RWPE2 (cell line): ENCODE measurements around the gene ETNK2.

Source experiments
- ATAC-seq: fragments of 200-7000 bp; cut with Tn5 transposase; 3 replicates; pipeline ENCODE4 v1.9.1; 2021; ENCODE audit warnings: low read depth
- DNase-seq: peaks from one replicate; pipeline ENCODE4 v3.0.0-alpha.2; 2020; ENCODE audit warnings: low spot score
- H3K27ac ChIP-seq: fragments of 450-650 bp; 2 replicates; pipeline ENCODE4 v1.5.1; 2017; ENCODE audit warnings: mild to moderate bottlenecking; ENCODE audit not compliant: poor library complexity, severe bottlenecking
- H3K27me3 ChIP-seq: fragments of 250-450 bp; sonication (Bioruptor Pico); 2 replicates; pipeline ENCODE4 v1.5.1; 2021; ENCODE audit warnings: mild to moderate bottlenecking, moderate library complexity; ENCODE audit not compliant: insufficient read depth, poor library complexity, severe bottlenecking
- H3K36me3 ChIP-seq: fragments of 250-450 bp; sonication (Bioruptor Pico); 2 replicates; pipeline ENCODE4 v1.5.1; 2020; ENCODE audit warnings: low read depth, mild to moderate bottlenecking, moderate library complexity
- H3K4me1 ChIP-seq: fragments of 250-450 bp; sonication (Bioruptor Pico); 2 replicates; pipeline ENCODE4 v1.5.1; 2021; ENCODE audit warnings: mild to moderate bottlenecking, moderate library complexity; ENCODE audit not compliant: insufficient read depth, poor library complexity, severe bottlenecking
- H3K4me3 ChIP-seq: fragments of 250-450 bp; sonication (Bioruptor Pico); 2 replicates; pipeline ENCODE4 v1.5.1; 2021; ENCODE audit warnings: mild to moderate bottlenecking, moderate library complexity; ENCODE audit not compliant: severe bottlenecking
- H3K9me3 ChIP-seq: fragments of 250-450 bp; sonication (Bioruptor Pico); 2 replicates; pipeline ENCODE4 v1.5.1; 2021; ENCODE audit warnings: mild to moderate bottlenecking, moderate library complexity; ENCODE audit not compliant: severe bottlenecking
- TF ChIP-seq, protein P1 (sequence below): fragments of 450-650 bp; IDR thresholded peaks from one replicate; pipeline ENCODE4 v1.5.1; 2017; ENCODE audit warnings: mild to moderate bottlenecking, moderate library complexity; ENCODE audit not compliant: poor library complexity, severe bottlenecking

The ETNK2 gene

DNA sequence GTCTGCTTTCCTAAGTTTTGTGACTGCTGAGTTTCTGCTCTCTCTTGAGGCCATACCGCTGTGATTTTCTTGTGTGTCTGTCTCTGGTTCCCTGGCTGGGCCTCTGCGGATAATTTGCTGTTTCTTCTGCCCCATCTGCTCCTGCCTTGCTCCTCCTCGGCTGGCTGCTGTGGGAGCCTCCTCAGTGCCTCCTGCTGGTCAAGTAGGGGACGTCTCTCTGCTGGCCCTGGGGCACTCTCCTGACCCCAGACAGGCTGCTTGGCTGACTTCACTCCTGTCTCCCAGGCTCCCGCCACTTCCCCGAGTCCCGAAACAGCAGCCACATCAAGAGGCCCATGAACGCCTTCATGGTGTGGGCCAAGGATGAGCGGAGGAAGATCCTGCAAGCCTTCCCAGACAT is 28.5 kb downstream of the ETNK2 start:
- H3K27ac ChIP-seq, result no peak overlapping the region
- H3K27me3 ChIP-seq, result no peaks in the 10 kb centered on the region
- DNase-seq, result no peak
- no peaks in the 10 kb centered on the region for H3K9me3 ChIP-seq
- H3K36me3 ChIP-seq, result peaks cover 47% of the 10 kb centered on the region
- ATAC-seq, result no peak
- no peak overlapping the region for H3K4me3 ChIP-seq
- peaks cover 3% of the 10 kb centered on the region for H3K4me1 ChIP-seq
- TF ChIP-seq, protein P1, sequence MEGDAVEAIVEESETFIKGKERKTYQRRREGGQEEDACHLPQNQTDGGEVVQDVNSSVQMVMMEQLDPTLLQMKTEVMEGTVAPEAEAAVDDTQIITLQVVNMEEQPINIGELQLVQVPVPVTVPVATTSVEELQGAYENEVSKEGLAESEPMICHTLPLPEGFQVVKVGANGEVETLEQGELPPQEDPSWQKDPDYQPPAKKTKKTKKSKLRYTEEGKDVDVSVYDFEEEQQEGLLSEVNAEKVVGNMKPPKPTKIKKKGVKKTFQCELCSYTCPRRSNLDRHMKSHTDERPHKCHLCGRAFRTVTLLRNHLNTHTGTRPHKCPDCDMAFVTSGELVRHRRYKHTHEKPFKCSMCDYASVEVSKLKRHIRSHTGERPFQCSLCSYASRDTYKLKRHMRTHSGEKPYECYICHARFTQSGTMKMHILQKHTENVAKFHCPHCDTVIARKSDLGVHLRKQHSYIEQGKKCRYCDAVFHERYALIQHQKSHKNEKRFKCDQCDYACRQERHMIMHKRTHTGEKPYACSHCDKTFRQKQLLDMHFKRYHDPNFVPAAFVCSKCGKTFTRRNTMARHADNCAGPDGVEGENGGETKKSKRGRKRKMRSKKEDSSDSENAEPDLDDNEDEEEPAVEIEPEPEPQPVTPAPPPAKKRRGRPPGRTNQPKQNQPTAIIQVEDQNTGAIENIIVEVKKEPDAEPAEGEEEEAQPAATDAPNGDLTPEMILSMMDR, result no peak

DNA sequence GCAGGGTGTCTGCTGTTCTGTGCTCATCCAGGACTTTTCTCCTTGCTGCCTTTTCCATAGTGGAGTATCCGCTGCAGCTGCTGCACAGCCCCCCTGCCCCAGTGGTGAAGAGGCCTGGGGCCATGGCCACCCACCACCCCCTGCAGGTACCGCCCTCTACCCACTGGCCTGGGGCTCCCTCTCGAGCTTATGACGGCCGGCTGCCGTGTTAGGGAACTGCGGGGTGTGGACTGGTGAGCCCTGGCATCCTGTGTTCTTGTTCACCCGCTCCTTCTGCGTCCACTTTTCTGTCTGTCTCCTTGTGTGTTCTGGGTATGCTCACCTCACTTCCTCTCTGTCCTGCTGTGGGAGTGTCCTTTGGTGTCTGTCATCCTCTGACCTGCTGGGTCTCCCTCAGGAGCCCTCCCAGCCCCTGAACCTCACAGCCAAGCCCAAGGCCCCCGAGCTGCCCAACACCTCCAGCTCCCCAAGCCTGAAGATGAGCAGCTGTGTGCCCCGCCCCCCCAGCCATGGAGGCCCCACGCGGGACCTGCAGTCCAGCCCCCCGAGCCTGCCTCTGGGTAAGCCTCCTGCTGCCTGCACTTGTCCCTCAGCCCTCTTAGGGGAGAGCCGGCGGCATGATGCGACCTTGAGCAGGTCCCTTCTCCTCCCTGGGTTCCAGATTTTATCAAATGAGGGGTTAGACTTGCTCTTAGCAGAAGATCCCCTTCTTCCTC is 29.8 kb downstream of the ETNK2 start:
- H3K9me3 ChIP-seq, result no peaks in the 10 kb centered on the region
- TF ChIP-seq, protein P1, result no peak
- H3K4me3 ChIP-seq, result no peak overlapping the region
- ATAC-seq (no peak), DNase-seq (no peak)
- no peak overlapping the region for H3K27ac ChIP-seq
- no peaks in the 10 kb centered on the region for H3K27me3 ChIP-seq
- H3K4me1 ChIP-seq, result no peaks in the 10 kb centered on the region
- H3K36me3 ChIP-seq, result peaks cover 54% of the 10 kb centered on the region

DNA sequence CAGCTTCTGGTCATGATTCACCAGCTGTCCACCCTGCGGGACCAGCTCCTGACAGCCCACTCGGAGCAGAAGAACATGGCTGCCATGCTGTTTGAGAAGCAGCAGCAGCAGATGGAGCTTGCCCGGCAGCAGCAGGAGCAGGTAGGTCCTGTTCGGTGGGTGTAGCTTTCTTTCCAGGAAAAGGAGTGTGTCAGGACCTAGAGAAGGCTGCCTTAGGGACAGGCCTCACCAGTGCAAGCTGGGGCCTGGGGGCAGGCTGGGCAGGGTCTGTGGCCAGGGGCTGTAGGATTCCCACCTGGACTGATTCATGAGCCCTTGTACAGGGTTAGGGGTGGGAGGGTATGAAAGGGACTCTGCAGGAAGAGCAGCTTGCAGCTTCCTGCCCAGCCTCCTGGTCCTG is 35.3 kb downstream of the ETNK2 start:
- no peaks in the 10 kb centered on the region for H3K27me3 ChIP-seq
- no peak for DNase-seq
- TF ChIP-seq, protein P1, result no peak
- H3K36me3 ChIP-seq, result peaks cover 37% of the 10 kb centered on the region
- no peaks in the 10 kb centered on the region for H3K4me1 ChIP-seq
- H3K9me3 ChIP-seq, result no peaks in the 10 kb centered on the region
- H3K27ac ChIP-seq, result no peak overlapping the region
- no peak for ATAC-seq
- H3K4me3 ChIP-seq, result no peak overlapping the region

DNA sequence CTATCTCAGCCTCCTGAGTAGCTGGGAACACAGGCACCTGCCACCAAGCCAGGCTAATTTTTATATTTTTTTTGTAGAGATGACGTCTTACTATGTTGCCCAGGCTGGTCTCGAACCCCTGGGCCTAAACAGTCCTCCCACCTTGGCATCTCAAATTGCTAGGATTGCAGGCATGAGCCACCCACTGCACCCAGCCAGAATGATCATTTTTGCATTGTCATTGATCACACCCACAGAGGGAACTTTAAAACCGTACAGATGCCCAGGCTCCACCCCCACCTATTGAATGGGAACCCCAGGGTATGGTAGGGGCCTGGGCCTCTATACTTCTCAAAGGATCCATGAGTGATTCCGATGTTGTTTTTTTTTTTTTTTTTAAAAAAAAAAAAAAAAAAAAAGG is 36.7 kb downstream of the ETNK2 start:
- no peak overlapping the region for H3K27ac ChIP-seq
- H3K9me3 ChIP-seq, result no peaks in the 10 kb centered on the region
- no peaks in the 10 kb centered on the region for H3K4me1 ChIP-seq
- H3K27me3 ChIP-seq, result no peaks in the 10 kb centered on the region
- no peak for DNase-seq
- no peak for ATAC-seq
- H3K36me3 ChIP-seq, result peaks cover 37% of the 10 kb centered on the region
- TF ChIP-seq, protein P1, result no peak
- no peak overlapping the region for H3K4me3 ChIP-seq

DNA sequence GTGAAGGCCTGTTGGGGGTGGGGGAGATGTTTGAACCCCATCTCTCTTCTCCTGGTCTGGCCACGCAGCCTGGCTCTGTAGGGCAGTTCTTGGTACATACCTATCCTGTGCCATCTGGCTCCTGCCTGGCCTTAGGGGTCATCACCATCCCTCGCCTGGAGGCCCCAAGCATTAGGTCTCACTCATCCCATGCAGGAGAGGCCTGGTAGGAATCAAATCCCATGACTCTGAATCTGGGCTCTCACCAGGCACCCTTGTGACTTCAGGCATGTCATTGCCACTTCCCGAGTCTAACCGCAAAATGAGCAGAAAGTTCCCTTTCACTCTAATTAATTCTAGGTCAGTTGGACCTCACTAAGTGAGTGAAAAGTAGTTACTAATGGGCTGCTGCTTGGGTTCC is 37.2 kb downstream of the ETNK2 start:
- Histone ChIP-seq H3K27ac (no peak overlapping the region), H3K9me3 (no peaks in the 10 kb centered on the region), H3K36me3 (peaks cover 32% of the 10 kb centered on the region), H3K27me3 (no peaks in the 10 kb centered on the region), H3K4me1 (no peaks in the 10 kb centered on the region), H3K4me3 (no peak overlapping the region)
- TF ChIP-seq, protein P1, result no peak
- ATAC-seq (no peak), DNase-seq (no peak)
